GM12892 (cell line): ENCODE data around the gene NPTX2.

ENCODE experiments used
- POLR2A ChIP-seq: IDR thresholded peaks from 2 replicates; pipeline ENCODE4 v1.6.1; 2011; ENCODE audit warnings: low read depth, low read length, control low read depth
- POLR2AphosphoS5 ChIP-seq: IDR thresholded peaks from 2 replicates; pipeline ENCODE4 v1.6.1; 2011; ENCODE audit warnings: low read depth, low read length, control low read depth
- TAF1 ChIP-seq: IDR thresholded peaks from 2 replicates; pipeline ENCODE4 v1.6.1; 2011; ENCODE audit warnings: low read depth, mild to moderate bottlenecking, control low read depth, low read length, borderline replicate concordance

- TF ChIP-seq POLR2A (no peak), TAF1 (no peak), POLR2AphosphoS5 (no peak)
Measured at GRCh38 chr7:98678215-98678614, 61.1 kb downstream of the NPTX2 start.
